GM23338 (cell line): Measurements from ENCODE around the gene RNFT2. TPM values are rescaled to one million over a fixed set of nuclear protein-coding genes. Genes with fewer than 3 reads are reported as not detected.

Source experiments
- ATAC-seq: fragments of 200-7000 bp; cut with Tn5 transposase; 3 replicates; pipeline ENCODE4 v1.9.1; 2020
- DNase-seq: peaks from one replicate; pipeline ENCODE4 v3.0.0-alpha.2; 2015; ENCODE audit warnings: low spot score
- H2AFZ ChIP-seq: fragments of 200-600 bp; sonication (generic); 2 replicates; pipeline ENCODE4 v1.8.0; 2016; ENCODE audit warnings: antibody characterized with exemption, mild to moderate bottlenecking, moderate library complexity
- H3F3A ChIP-seq: fragments of 200-600 bp; sonication (generic); replicated peaks from 2 replicates; pipeline ENCODE4 v1.8.0; 2017; ENCODE audit warnings: antibody characterized with exemption, mixed run types, low read depth
- H3K27ac ChIP-seq: fragments of 200-600 bp; sonication (generic); 2 replicates; pipeline ENCODE4 v1.6.1; 2016; ENCODE audit warnings: low read depth
- H3K27me3 ChIP-seq: fragments of 200-600 bp; sonication (generic); 2 replicates; pipeline ENCODE4 v1.8.0; 2016; ENCODE audit warnings: mild to moderate bottlenecking, mixed run types, moderate library complexity; ENCODE audit not compliant: insufficient read depth
- H3K36me3 ChIP-seq: fragments of 200-600 bp; sonication (generic); 2 replicates; pipeline ENCODE4 v1.8.0; 2016; ENCODE audit warnings: mild to moderate bottlenecking; ENCODE audit not compliant: insufficient read depth
- H3K4me1 ChIP-seq: fragments of 200-600 bp; sonication (generic); 2 replicates; pipeline ENCODE4 v1.8.0; 2016; ENCODE audit warnings: mild to moderate bottlenecking, moderate library complexity; ENCODE audit not compliant: insufficient read depth
- H3K4me2 ChIP-seq: fragments of 200-600 bp; sonication (generic); 2 replicates; pipeline ENCODE4 v1.7.1; 2017; ENCODE audit warnings: mixed run types
- H3K4me3 ChIP-seq: fragments of 200-600 bp; sonication (generic); 2 replicates; pipeline ENCODE4 v1.6.1; 2016; ENCODE audit warnings: mixed run types
- H3K79me2 ChIP-seq: fragments of 200-600 bp; sonication (generic); replicated peaks from 2 replicates; pipeline ENCODE4 v1.8.0; 2017; ENCODE audit warnings: mild to moderate bottlenecking; ENCODE audit not compliant: insufficient read depth
- H3K9me2 ChIP-seq: fragments of 200-600 bp; sonication (generic); 2 replicates; pipeline ENCODE4 v1.8.0; 2017; ENCODE audit not compliant: insufficient read depth
- H4K20me1 ChIP-seq: fragments of 200-600 bp; sonication (generic); replicated peaks from 2 replicates; pipeline ENCODE4 v1.8.0; 2017; ENCODE audit warnings: mild to moderate bottlenecking; ENCODE audit not compliant: insufficient read depth
- H3K27ac Mint-ChIP-seq: 2 replicates; pipeline ENCODE4 v1.8.0; 2020; ENCODE audit warnings: inconsistent platforms, mild to moderate bottlenecking, moderate library complexity, mixed read lengths
- H3K27me3 Mint-ChIP-seq: 3 replicates; pipeline ENCODE4 v1.8.0; 2022; ENCODE audit warnings: low read depth, mild to moderate bottlenecking, moderate library complexity, mixed read lengths, inconsistent platforms; ENCODE audit not compliant: insufficient read depth, poor library complexity
- H3K36me3 Mint-ChIP-seq: 3 replicates; pipeline ENCODE4 v1.8.0; 2021; ENCODE audit warnings: low read depth, mild to moderate bottlenecking, inconsistent platforms, moderate library complexity, mixed read lengths
- H3K4me1 Mint-ChIP-seq: 3 replicates; pipeline ENCODE4 v1.8.0; 2020; ENCODE audit warnings: mild to moderate bottlenecking, inconsistent platforms, mixed read lengths
- H3K4me3 Mint-ChIP-seq: 3 replicates; pipeline ENCODE4 v1.8.0; 2021; ENCODE audit warnings: moderate library complexity, mild to moderate bottlenecking, inconsistent platforms, mixed read lengths
- H3K9me3 Mint-ChIP-seq: 3 replicates; pipeline ENCODE4 v1.8.0; 2020; ENCODE audit warnings: moderate library complexity, mild to moderate bottlenecking, inconsistent platforms, mixed read lengths
- CREB1 ChIP-seq: fragments of 250-450 bp; sonication (Bioruptor Pico); IDR thresholded peaks from 2 replicates; pipeline ENCODE4 v1.5.0; 2020; ENCODE audit warnings: low read depth, mild to moderate bottlenecking, moderate library complexity
- CTCF ChIP-seq, 2 experiments: fragments of 200-600 bp in 1 of 2; sonication (generic) in 1 of 2; conservative IDR thresholded peaks; 2 replicates each; pipeline versions ENCODE4 v1.5.1 to v1.6.1; 2016 to 2017; ENCODE audit warnings: antibody characterized with exemption in 2 of 2, low read depth in 2 of 2, mild to moderate bottlenecking in 2 of 2, moderate library complexity in 1 of 2
- EZH2 ChIP-seq: fragments of 200-600 bp; sonication (generic); IDR thresholded peaks from one replicate; pipeline ENCODE4 v1.8.0; 2017; ENCODE audit warnings: antibody characterized with exemption, mild to moderate bottlenecking, low read depth; ENCODE audit not compliant: unreplicated experiment
- EZH2phosphoT487 ChIP-seq: fragments of 200-600 bp; sonication (generic); IDR thresholded peaks from one replicate; pipeline ENCODE4 v1.8.1; 2018; ENCODE audit warnings: antibody characterized with exemption; ENCODE audit not compliant: unreplicated experiment
- JUNB ChIP-seq: IDR thresholded peaks from one replicate; pipeline ENCODE4 v1.6.1; 2016; ENCODE audit warnings: antibody characterized with exemption; ENCODE audit not compliant: unreplicated experiment
- NANOG ChIP-seq: IDR thresholded peaks from 2 replicates; pipeline ENCODE4 v1.6.1; 2016; ENCODE audit warnings: antibody characterized with exemption, borderline replicate concordance
- POLR2AphosphoS5 ChIP-seq: IDR thresholded peaks from 2 replicates; pipeline ENCODE4 v1.6.1; 2016; ENCODE audit warnings: antibody characterized with exemption, low read depth
- STAT1 ChIP-seq: IDR thresholded peaks from one replicate; pipeline ENCODE4 v1.6.1; 2016; ENCODE audit warnings: antibody characterized with exemption; ENCODE audit not compliant: unreplicated experiment
- ZNF114 ChIP-seq: fragments of 250-450 bp; sonication (Bioruptor Pico); IDR thresholded peaks from 2 replicates; pipeline ENCODE4 v1.5.0; 2020; ENCODE audit warnings: mild to moderate bottlenecking, moderate library complexity
- ZNF462 ChIP-seq: fragments of 250-450 bp; sonication (Bioruptor Pico); IDR thresholded peaks from 2 replicates; pipeline ENCODE4 v1.5.0; 2020; ENCODE audit warnings: mild to moderate bottlenecking, moderate library complexity
- polyA plus RNA-seq: library from polyadenylated mRNA; unstranded; fragments of >200 nt; fragmentation: Nextera tagmentation; extraction: Ambion mirVana; gene quantifications from 2 replicates; pipeline ENCODE4 v1.2.1, GENCODE V29; 2016
- total RNA-seq: library from RNA; depleted of rRNA; stranded (reverse); fragments of >200 nt; shearing (Covaris generic); gene quantifications from 2 replicates; pipeline ENCODE4 v1.2.3, GENCODE V29; 2014
- TF ChIP-seq, protein P1 (sequence below): IDR thresholded peaks from one replicate; pipeline ENCODE4 v1.6.1; 2018; ENCODE audit warnings: antibody characterized with exemption; ENCODE audit not compliant: unreplicated experiment
- TF ChIP-seq, protein P2 (sequence below): IDR thresholded peaks from 2 replicates; pipeline ENCODE4 v1.6.1; 2016; ENCODE audit warnings: antibody characterized with exemption

The RNFT2 gene
- total and polyA plus RNA-seq, 2 experiments from 2014 or later = 19.3 to 22.9 TPM

DNA sequence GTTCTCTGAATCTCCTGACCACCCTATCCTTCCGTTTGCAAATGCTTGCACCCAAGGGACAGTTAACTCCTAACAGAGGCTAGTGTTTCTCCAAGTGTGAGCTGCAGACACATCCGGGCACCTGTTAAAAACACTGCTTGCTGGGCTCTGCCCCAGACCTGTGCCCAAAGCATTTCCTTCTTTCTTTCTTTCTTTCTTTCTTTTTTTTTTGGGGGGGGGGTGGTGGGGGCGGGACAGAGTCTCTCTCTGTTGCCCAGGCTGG lies 42.7 kb upstream of the RNFT2 start:
- Mint-ChIP-seq H3K9me3 (peaks cover 4% of the 10 kb centered on the region; the same call in 1 of the 3 replicates), H3K36me3 (no peaks in the 10 kb centered on the region), H3K27ac (no peak overlapping the region), H3K4me3 (no peak overlapping the region), H3K4me1 (peaks cover 26% of the 10 kb centered on the region), H3K27me3 (peaks cover 23% of the 10 kb centered on the region)
- Histone ChIP-seq H3K9me2 (no peaks in the 10 kb centered on the region), H3F3A (no peaks in the 10 kb centered on the region), H3K4me2 (no peak overlapping the region), H2AFZ (no peak overlapping the region), H3K4me3 (no peak overlapping the region), H3K27me3 (peaks cover 10% of the 10 kb centered on the region), H3K27ac (no peak overlapping the region), H3K4me1 (peaks cover 20% of the 10 kb centered on the region), H4K20me1 (no peaks in the 10 kb centered on the region), H3K36me3 (no peaks in the 10 kb centered on the region), H3K79me2 (no peaks in the 10 kb centered on the region)
- no peak for TF ChIP-seq EZH2
- no peak for TF ChIP-seq STAT1
- TF ChIP-seq EZH2phosphoT487 = no peak
- TF ChIP-seq JUNB = no peak
- no peak for TF ChIP-seq NANOG
- no peak for TF ChIP-seq CREB1 (CRISPR knock-in tag)
- no peak for TF ChIP-seq CTCF (conservative IDR thresholded peaks at IDR 0.05; ENCODE audit: low read depth in 2 of 2)
- TF ChIP-seq ZNF462 (CRISPR knock-in tag) = no peak
- no peak for TF ChIP-seq ZNF114 (CRISPR knock-in tag)
- TF ChIP-seq, protein P1, sequence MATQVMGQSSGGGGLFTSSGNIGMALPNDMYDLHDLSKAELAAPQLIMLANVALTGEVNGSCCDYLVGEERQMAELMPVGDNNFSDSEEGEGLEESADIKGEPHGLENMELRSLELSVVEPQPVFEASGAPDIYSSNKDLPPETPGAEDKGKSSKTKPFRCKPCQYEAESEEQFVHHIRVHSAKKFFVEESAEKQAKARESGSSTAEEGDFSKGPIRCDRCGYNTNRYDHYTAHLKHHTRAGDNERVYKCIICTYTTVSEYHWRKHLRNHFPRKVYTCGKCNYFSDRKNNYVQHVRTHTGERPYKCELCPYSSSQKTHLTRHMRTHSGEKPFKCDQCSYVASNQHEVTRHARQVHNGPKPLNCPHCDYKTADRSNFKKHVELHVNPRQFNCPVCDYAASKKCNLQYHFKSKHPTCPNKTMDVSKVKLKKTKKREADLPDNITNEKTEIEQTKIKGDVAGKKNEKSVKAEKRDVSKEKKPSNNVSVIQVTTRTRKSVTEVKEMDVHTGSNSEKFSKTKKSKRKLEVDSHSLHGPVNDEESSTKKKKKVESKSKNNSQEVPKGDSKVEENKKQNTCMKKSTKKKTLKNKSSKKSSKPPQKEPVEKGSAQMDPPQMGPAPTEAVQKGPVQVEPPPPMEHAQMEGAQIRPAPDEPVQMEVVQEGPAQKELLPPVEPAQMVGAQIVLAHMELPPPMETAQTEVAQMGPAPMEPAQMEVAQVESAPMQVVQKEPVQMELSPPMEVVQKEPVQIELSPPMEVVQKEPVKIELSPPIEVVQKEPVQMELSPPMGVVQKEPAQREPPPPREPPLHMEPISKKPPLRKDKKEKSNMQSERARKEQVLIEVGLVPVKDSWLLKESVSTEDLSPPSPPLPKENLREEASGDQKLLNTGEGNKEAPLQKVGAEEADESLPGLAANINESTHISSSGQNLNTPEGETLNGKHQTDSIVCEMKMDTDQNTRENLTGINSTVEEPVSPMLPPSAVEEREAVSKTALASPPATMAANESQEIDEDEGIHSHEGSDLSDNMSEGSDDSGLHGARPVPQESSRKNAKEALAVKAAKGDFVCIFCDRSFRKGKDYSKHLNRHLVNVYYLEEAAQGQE = no peak
- TF ChIP-seq POLR2AphosphoS5 = no peak
- TF ChIP-seq, protein P2, sequence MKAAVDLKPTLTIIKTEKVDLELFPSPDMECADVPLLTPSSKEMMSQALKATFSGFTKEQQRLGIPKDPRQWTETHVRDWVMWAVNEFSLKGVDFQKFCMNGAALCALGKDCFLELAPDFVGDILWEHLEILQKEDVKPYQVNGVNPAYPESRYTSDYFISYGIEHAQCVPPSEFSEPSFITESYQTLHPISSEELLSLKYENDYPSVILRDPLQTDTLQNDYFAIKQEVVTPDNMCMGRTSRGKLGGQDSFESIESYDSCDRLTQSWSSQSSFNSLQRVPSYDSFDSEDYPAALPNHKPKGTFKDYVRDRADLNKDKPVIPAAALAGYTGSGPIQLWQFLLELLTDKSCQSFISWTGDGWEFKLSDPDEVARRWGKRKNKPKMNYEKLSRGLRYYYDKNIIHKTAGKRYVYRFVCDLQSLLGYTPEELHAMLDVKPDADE = no peak
- DNase-seq (no peak), ATAC-seq (no peak)
